Dermis microvascular lymphatic vessel endothelial cell (primary cell): ENCODE measurements around the gene TTC39A. TPM values are rescaled to one million over a fixed set of nuclear protein-coding genes. Genes with fewer than 3 reads are reported as not detected.

ENCODE experiments used
- DNase-seq, 2 donors: peaks; one replicate each; pipeline versions ENCODE4 v3.0.0 to v3.0.0-alpha.2; 2010; ENCODE audit warnings: low read depth in 2 of 2
- total RNA-seq: library from RNA; depleted of rRNA; stranded (reverse); fragments of >200 nt; gene quantifications from 2 replicates; pipeline ENCODE4 v1.2.1, GENCODE V29; 2014

TTC39A gene
- total RNA-seq, result 3.5 and 6.3 TPM in 2 replicates

DNA sequence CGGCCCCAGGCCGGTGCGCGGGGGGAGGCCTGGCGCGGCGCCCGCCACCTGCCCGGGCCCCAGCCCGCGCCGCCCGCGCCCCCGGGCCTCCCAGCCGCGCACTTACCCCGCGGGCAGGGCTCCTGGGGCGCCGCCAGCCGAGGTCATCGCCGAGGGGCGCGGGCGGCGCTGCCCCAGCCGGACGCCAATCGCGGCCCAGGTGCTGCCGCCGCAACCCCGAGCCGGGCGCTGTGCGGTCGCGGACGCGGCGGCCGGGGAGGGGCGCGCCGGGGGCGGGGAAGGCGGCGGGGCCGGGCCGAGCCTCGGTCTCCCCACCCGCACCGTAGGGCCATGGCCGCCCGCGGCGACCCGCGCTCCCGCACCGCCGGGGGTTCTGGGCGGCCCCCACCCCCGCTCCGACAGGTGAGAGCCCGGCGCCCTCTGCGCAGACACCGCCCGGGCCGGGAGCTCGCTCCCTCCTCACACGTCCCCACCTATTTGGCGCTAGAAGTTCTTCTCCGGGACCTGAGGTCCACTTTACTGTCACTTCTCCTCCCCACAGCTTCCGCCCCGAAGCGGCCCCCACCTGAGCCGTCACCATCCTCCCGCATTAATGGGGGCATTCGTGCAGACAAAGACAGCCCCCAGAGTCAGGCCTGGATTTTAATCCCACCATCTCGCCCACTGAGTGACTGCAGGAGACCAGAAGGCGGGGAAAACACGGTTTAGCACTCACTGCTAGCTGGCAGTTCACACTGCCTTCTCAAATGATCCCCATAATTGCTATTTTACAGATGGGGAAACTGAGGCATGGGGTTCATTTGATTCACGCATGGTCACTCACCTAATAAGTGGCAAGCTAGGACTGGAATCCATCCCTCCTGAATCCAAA lies at the start of gene TTC39A:
TTC39A (minus strand) TSS at position 232 of the 871 bp plus-strand sequence; CDS start at position 147, 85 bp downstream.
- DNase-seq, result no peak

DNA sequence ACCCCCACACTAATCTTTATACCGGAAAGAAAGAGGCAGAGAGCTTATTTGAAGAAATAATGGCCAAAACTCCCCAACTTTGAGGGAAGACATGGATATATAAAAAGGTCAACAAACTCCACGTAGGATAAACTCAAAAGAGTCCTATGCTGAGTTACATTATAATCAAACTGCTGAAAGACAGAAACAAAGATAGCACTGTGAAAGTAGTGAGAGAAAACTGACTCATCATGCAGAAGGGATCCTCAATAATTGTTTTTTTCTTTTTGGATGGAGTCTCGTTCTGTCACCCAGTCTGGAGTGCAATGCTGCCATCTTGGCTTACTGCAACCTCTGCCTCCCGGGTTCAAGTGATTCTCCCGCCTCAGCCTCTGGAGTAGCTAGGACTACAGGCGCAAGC lies 48.5 kb upstream of the TTC39A start:
- no peak for DNase-seq

DNA sequence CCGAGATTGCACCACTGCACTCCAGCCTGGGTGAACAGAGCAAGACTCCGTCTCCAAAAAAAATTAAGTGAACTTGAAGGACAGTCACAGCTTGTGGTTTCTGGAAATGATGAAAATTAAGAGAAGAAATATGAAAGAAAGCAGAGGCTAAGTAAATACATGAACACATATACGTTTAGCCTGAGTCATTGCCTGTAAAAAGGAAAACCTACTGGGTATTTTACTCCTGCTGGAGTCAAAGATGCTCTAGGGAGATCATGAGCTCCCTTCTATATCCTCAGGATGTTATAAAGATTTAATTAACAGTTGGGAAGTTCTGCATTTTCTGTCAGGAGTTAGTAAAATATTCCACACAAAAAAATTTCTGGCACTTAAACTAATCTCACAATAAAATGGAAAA lies 43.5 kb upstream of the TTC39A start:
- no peak for DNase-seq

DNA sequence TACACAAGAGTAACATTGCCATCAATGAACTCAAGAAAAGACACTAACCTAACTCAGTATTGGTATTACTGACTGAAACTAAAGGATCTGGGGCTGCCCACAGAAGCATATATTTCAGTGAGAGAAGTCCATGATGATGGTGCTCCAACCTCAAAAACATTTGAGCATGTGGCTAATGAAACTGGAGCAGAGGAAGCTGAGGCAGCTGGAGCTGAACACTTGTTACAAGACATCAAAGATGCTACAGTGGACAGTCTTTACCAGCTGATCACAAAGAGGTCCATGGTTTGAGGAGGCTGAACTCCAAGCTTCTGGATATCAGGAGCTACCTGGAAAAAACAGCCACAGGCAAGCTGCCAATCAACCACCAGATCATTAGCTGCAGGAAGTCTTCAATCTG lies 42.2 kb upstream of the TTC39A start:
- DNase-seq, result no peak

DNA sequence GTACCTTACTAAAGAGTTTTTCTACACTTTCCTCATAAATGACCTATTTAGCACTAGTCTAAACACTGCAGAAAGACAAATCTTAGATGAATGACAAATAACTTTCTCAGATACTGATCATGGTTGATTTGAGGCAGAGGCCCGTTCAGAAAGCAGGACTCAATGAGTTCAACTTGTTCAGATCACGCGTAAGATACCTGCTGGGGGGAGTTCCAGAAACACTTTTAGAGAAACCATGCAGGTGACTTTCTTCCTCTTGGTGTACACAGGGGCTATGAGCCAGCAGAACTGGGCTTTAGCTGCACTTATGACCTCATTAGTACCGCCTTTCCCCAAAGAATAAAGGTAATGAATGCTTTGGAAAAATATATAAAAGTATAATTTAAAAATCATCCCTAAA lies 38.8 kb upstream of the TTC39A start:
- DNase-seq, result no peak

DNA sequence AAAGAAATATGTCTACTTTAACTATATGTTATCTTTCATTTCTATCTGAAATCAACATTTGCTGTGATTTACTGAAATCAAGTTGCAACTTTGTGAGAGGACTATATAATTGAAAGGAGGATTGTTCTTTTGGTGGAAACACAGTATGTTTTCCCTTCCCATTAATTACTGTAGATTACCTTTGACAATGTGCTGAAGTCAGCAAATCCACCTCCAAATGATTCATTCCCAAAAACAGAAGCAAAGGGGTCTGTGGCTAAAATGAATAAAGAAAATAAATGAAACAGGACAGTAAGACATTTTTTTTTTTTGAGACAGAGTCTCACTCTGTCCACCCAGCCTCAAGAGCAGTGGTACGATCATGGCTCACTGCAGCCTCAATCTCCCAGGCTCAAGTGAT lies 35.4 kb upstream of the TTC39A start:
- DNase-seq, result no peak

DNA sequence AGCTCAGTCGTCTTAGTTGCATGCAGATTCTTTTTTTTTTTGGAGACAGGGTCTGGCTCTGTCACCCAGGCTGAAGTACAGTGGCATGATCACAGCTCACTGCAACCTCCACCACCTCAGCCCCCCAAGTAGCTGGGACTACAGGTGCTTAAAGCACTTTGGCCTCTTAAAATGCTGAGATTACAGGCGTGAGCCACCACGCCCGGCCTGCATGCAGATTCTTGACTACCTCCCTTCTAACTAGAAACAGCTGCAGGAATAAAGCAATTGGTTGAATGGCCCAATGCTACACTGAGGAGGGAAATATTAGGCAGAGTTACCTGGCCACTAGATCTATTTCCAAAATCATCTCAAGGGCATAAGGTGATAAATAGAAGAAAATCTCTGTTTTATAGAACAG lies 29.5 kb upstream of the TTC39A start:
- no peak for DNase-seq

DNA sequence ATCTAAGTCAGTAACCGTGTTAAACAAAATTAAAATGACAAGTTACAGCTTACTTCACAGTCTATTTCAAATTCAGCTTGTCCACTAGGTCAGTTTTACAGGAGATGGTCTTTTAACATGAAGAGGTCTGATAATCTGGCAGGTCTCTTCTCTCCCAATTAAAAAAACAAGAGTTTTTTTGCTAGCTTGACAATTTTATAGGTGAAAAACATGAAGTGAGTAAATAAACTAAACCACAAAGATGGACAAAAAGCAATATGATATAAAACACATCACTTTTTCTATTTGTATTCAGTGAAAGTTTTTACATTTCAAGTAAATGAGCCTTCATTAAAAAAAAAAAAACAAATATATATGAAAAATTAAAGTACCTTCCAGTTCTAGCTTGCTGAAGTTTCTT lies 25.0 kb upstream of the TTC39A start:
- DNase-seq, result no peak

DNA sequence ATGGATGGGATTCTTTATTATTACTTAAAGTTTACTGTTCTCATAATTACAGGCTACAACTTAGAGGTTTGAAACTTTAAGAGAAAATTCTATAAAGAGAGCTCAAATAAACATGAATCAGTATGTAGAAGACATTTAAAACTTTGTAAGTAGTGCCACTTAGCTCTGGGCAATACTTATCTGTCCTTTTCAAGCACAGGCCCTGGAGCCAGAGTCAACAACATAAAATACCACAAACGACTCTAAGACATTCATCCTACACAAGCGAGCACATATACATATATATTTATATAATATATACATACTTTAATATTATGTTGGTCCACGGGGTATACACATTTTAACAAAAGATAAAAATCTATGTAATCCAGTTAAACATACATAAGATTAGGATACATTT lies 24.1 kb upstream of the TTC39A start:
- DNase-seq, result no peak

DNA sequence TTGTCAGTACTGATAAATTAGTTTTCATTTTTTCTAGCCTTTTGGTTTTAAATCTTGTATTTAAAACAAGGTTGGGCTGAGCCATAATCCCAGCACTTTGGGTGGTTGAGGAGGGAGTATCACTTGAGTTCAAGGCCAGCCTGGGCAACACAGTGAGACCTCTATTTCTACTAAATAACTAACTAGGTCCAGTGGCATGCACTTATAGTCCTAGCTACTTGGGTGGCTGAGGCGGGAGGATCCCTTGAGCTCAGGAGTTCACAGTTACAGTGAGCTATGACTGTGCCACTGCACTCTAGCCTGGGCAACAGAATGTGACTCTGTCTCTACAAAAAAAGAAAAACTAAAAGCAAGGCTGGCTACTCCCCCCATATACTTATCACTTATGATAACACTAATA lies 21.5 kb upstream of the TTC39A start:
- DNase-seq, result no peak

DNA sequence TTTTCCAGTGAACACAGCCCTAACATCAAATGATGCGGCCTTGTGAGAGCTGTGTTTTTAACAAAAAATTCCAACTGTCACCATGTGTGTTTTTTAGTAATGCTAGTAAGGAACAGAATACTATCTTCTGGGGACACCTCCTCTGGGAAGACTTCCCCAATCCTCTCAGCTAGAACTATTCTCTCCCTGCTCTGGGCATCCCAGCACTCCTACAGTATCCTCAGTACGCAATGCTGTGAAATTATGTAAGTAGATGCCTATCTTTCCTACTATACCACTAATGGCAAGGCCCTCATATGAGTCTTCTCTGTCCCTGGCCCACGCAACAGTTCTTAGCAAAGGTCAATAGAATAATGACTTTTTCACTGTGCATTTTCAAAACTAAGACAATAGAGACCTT lies 19.5 kb upstream of the TTC39A start:
- DNase-seq, result no peak

DNA sequence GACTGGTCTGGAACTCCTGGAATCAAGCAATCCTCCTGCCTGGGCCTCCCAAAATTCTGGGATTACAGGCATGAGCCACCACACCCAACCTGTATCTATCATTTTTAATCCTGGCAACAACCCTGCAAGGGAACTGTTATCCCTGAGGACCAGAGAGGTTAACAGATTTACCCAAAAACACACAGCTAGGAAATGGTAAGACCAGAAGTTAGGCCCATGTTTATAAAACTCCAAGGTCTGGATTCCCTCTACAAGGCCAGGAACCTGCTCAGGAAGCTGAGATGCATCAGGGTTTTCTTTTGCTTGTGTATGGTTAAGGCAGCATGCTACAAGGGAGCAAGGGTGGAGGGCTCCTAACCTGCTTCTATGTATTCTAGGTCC lies 17.8 kb upstream of the TTC39A start:
- no peak for DNase-seq

DNA sequence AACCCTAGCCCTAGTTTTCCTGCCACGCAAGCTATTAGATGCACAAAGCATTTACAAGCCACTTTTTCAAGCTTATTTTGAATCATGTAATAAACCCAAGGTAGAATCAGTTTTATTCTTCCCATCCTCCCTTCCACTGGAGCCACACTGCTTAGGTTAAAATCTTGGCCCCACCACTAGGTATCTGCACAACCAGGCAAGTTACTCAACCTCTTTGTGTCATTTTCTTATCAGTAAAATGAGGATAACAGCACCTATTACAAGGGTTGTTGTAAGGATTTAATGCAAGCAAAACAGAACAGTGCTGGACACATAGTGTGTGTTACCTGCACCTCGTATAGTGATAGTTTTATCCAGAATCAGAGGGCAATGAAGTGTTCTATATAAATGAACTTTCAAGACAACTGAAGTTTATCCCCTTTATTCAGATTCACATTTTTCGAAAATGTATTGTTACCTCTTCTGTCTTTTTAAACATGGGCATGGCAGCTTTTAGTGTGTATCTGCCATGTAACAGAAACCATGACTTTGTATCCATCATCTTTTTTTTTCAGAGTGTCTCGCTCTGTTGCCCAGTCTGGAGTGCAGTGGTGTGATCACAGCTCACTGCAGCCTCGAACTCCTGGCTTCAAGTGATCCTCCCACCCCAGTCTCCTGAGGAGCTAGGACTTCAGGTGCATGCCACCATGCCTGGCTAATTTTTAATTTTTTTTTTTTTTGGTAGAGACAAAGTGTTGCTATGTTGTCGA lies 17.2 kb upstream of the TTC39A start:
- no peak for DNase-seq

DNA sequence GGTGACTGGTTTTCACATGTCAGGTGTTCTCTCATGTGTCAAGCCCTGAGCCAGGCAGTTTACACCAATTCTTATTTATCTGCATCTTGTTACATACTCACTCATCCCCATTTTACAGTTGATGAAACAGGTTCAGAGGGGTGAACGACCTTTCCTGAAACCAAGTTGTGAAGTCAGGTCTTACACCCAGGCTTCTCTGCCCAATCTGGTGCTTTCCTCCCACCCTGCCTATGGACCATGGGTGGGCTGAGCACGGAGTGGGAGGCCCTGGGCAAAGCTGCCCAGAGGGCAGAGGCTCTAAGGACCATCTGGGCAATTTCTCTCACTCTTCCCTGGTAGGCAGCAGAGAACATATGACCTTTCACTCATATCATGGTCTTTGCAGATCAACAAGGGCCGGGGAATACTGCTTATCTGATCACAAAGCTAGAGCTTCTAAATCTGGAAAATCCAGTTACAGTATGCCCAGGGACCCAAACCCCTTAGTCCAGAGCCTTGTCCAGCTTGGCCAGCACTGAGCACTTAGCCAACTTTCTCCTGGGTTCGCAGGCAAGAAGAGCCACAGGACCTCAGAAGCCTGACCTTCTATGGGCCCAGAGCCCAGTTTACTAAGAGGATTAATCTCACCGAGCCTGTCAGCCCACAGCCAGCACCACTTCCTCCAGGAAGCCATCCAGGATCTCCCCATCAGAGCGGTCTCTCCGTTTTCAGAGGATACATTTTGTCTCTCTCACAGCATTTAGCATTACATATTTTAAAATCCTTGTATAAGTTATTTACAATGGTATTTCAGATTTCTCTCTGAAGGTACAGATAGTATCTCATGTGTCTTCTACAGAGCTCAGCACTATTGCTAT lies 16.0 kb upstream of the TTC39A start:
- DNase-seq, result no peak

DNA sequence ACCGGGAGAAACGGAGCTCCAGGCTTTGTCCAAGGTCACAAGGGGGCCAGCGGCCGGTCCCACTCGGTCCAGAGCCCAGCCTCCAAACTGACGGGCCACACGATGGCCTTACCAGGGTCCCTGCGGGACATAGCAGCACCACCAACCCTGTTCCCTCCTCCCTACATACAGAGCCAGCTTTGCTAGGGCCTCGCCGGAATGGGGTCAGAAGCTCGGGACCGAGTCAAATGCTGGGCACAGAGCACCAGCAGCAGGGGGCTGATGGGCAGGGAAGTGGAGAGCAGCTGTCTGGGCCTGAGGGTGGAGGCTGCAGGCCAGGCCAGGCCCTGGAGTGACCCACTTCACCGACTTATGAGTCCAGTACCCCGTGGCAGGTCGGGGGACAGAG lies 14.9 kb upstream of the TTC39A start:
- no peak for DNase-seq

DNA sequence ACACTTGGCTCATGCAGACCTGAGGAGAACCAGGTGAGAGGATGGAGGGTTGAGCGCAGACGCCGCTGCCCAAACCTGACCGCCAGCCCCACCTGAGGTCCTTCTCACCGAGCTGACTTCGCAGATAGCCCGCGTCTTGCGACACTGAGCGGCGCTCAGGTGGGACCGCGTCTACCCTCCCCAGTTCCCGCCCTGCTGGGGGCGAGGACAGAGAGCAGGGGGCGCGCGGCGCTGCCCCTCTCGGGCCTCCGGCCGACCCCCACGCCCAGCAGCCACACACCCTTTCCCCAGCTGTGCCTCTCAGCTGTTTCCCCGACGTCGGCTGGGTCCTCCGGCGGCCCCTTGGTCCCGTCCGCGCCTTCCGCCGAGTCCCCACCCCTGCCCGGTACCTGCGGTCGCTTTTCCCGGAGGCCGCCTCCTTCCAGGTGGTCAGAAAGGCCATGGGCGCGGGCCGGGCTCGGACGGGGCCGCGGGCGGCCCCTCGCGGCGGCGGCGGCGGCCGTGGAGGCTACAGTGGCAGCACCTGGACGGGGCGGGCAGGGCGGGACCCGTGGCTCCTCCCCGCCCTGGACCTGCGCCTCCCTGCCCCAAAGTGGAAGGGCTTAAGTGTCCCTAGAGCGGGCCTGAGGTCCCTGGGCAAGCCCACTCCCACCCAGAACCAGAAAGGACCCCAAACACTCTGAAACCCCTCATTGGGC lies 14.4 kb upstream of the TTC39A start:
- DNase-seq, result no peak

DNA sequence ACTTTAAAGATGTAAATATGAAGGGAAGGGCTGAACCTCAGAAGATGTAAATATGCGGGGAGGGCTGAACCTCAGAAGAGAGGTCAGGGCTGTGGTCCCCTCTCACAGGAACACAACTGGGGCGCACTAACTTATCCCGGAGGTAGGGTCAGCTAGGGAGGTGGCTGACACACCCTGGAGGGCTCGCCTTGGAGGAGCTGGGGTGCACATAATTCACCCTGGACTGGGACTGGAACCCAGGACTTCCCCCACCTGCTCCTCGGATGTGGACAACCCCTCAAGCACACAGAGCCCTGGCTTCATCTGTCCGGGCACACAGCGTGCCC lies 13.9 kb upstream of the TTC39A start:
- DNase-seq, result no peak

DNA sequence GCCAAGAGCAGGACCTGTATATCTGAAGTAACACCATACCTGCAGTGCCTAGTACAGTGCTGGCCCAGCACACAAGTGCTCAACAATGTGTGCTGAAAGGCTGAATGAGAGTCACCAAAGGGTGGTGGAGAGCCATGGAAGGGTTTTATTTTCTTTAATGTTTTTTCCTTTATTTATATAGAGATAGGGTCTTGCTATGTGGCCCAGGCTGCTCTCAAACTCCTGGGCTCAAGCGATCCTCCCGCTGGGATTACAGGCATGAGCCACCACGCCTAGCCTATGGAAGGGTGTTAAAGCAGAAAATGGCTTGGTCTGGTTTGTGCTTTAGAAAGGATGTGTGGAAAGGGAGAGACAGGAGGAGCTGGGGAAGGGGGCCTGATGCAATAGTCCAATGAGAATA lies 13.3 kb upstream of the TTC39A start:
- DNase-seq, result no peak

DNA sequence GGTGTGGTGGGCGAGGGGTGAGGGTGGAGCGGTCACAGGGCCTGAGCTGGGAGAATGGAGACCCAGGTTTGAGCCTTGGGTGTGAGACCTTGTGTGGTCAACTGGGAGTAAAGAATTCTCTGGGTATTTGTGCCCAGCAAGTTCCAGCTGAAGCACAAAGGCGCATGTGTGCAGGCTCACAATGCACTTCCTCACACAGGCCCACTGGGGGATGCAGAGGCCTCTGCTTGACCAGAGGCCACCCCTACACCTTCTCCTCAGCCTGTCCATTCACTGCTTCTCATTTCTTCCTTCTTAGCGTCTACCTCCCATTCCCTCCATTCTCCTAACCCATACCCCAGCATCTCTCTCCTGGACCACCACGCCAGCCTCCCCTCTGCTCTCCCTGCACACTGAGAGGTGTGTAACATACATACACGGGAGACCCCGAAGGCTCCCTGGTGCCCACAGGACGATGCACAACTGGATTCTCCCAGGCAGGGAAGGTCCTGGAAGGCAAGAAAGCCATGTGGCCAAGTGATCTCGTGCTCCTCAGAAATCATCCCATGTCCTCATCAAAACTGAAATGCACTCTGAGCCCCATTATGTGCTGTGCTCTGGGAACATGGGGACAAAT lies 12.3 kb upstream of the TTC39A start:
- no peak for DNase-seq

DNA sequence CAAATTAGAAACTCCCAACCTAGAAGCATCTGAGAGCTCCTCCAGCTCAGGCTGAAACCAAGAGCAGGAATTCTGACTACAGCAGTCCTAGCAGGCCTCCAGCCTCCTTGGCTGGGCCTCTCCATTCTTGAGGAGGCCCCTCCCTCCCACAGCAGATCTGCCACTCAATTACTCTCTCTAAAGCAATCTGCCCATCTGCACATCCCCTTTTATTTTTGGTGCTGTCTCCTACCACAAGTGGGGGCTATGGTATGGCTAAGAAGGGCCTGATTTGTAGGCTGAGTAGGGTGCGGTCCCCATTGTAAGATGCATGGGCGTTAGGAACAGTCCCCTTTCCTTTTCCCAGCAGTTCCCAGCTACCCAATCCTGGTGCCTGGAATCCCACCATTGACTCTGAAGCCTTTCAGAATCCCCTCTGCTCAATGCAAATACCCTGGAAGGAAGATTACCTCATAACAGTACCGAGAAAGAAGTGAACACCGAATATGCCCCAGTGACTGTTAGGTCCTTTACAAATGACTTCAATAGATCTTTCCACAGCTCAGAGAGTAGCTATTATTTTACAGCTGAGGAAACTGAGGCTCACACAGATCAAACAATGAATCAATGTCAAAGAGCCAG lies 11.6 kb upstream of the TTC39A start:
- no peak for DNase-seq

DNA sequence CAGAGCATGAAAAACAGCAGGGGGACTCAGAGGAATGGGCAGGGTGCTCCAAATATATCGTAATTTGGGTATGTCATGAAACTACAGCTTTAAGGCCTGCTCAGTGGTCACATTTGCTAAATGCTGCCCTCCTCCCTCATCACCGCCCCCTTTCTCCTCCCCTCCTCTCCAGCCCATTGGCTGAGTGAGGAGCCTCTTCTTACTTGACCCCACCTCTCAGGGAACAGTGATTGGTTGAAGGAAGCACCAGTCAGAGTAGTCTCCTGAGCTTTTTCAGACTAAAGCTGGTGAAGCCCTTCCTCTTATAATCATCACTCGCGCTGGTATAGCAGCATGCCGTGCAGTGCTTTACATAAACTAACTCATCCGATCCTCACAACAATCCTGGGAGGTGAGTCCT lies 10.0 kb upstream of the TTC39A start:
- DNase-seq, result no peak
